GM23338 (cell line): ENCODE results near the gene RAD51B. TPM values are rescaled to one million over a fixed set of nuclear protein-coding genes. Genes with fewer than 3 reads are reported as not detected.

ENCODE experiments used
- ATAC-seq: fragments of 200-7000 bp; cut with Tn5 transposase; 3 replicates; pipeline ENCODE4 v1.9.1; 2020
- DNase-seq: peaks from one replicate; pipeline ENCODE4 v3.0.0-alpha.2; 2015; ENCODE audit warnings: low spot score
- H2AFZ ChIP-seq: fragments of 200-600 bp; sonication (generic); 2 replicates; pipeline ENCODE4 v1.8.0; 2016; ENCODE audit warnings: antibody characterized with exemption, mild to moderate bottlenecking, moderate library complexity
- H3F3A ChIP-seq: fragments of 200-600 bp; sonication (generic); replicated peaks from 2 replicates; pipeline ENCODE4 v1.8.0; 2017; ENCODE audit warnings: antibody characterized with exemption, mixed run types, low read depth
- H3K27ac ChIP-seq: fragments of 200-600 bp; sonication (generic); 2 replicates; pipeline ENCODE4 v1.6.1; 2016; ENCODE audit warnings: low read depth
- H3K27me3 ChIP-seq: fragments of 200-600 bp; sonication (generic); 2 replicates; pipeline ENCODE4 v1.8.0; 2016; ENCODE audit warnings: mild to moderate bottlenecking, mixed run types, moderate library complexity; ENCODE audit not compliant: insufficient read depth
- H3K36me3 ChIP-seq: fragments of 200-600 bp; sonication (generic); 2 replicates; pipeline ENCODE4 v1.8.0; 2016; ENCODE audit warnings: mild to moderate bottlenecking; ENCODE audit not compliant: insufficient read depth
- H3K4me1 ChIP-seq: fragments of 200-600 bp; sonication (generic); 2 replicates; pipeline ENCODE4 v1.8.0; 2016; ENCODE audit warnings: mild to moderate bottlenecking, moderate library complexity; ENCODE audit not compliant: insufficient read depth
- H3K4me2 ChIP-seq: fragments of 200-600 bp; sonication (generic); 2 replicates; pipeline ENCODE4 v1.7.1; 2017; ENCODE audit warnings: mixed run types
- H3K4me3 ChIP-seq: fragments of 200-600 bp; sonication (generic); 2 replicates; pipeline ENCODE4 v1.6.1; 2016; ENCODE audit warnings: mixed run types
- H3K79me2 ChIP-seq: fragments of 200-600 bp; sonication (generic); replicated peaks from 2 replicates; pipeline ENCODE4 v1.8.0; 2017; ENCODE audit warnings: mild to moderate bottlenecking; ENCODE audit not compliant: insufficient read depth
- H3K9me2 ChIP-seq: fragments of 200-600 bp; sonication (generic); 2 replicates; pipeline ENCODE4 v1.8.0; 2017; ENCODE audit not compliant: insufficient read depth
- H4K20me1 ChIP-seq: fragments of 200-600 bp; sonication (generic); replicated peaks from 2 replicates; pipeline ENCODE4 v1.8.0; 2017; ENCODE audit warnings: mild to moderate bottlenecking; ENCODE audit not compliant: insufficient read depth
- H3K27ac Mint-ChIP-seq: 2 replicates; pipeline ENCODE4 v1.8.0; 2020; ENCODE audit warnings: inconsistent platforms, mild to moderate bottlenecking, moderate library complexity, mixed read lengths
- H3K27me3 Mint-ChIP-seq: 3 replicates; pipeline ENCODE4 v1.8.0; 2022; ENCODE audit warnings: low read depth, mild to moderate bottlenecking, moderate library complexity, mixed read lengths, inconsistent platforms; ENCODE audit not compliant: insufficient read depth, poor library complexity
- H3K36me3 Mint-ChIP-seq: 3 replicates; pipeline ENCODE4 v1.8.0; 2021; ENCODE audit warnings: low read depth, mild to moderate bottlenecking, inconsistent platforms, moderate library complexity, mixed read lengths
- H3K4me1 Mint-ChIP-seq: 3 replicates; pipeline ENCODE4 v1.8.0; 2020; ENCODE audit warnings: mild to moderate bottlenecking, inconsistent platforms, mixed read lengths
- H3K4me3 Mint-ChIP-seq: 3 replicates; pipeline ENCODE4 v1.8.0; 2021; ENCODE audit warnings: moderate library complexity, mild to moderate bottlenecking, inconsistent platforms, mixed read lengths
- H3K9me3 Mint-ChIP-seq: 3 replicates; pipeline ENCODE4 v1.8.0; 2020; ENCODE audit warnings: moderate library complexity, mild to moderate bottlenecking, inconsistent platforms, mixed read lengths
- CREB1 ChIP-seq: fragments of 250-450 bp; sonication (Bioruptor Pico); IDR thresholded peaks from 2 replicates; pipeline ENCODE4 v1.5.0; 2020; ENCODE audit warnings: low read depth, mild to moderate bottlenecking, moderate library complexity
- CTCF ChIP-seq, 2 experiments: fragments of 200-600 bp in 1 of 2; sonication (generic) in 1 of 2; conservative IDR thresholded peaks; 2 replicates each; pipeline versions ENCODE4 v1.5.1 to v1.6.1; 2016 to 2017; ENCODE audit warnings: antibody characterized with exemption in 2 of 2, low read depth in 2 of 2, mild to moderate bottlenecking in 2 of 2, moderate library complexity in 1 of 2
- EZH2phosphoT487 ChIP-seq: fragments of 200-600 bp; sonication (generic); IDR thresholded peaks from one replicate; pipeline ENCODE4 v1.8.1; 2018; ENCODE audit warnings: antibody characterized with exemption; ENCODE audit not compliant: unreplicated experiment
- JUNB ChIP-seq: IDR thresholded peaks from one replicate; pipeline ENCODE4 v1.6.1; 2016; ENCODE audit warnings: antibody characterized with exemption; ENCODE audit not compliant: unreplicated experiment
- POLR2AphosphoS5 ChIP-seq: IDR thresholded peaks from 2 replicates; pipeline ENCODE4 v1.6.1; 2016; ENCODE audit warnings: antibody characterized with exemption, low read depth
- ZNF331 ChIP-seq: fragments of 250-450 bp; sonication (Bioruptor Pico); IDR thresholded peaks from 2 replicates; pipeline ENCODE4 v1.5.0; 2020; ENCODE audit warnings: low read depth, mild to moderate bottlenecking, moderate library complexity
- polyA plus RNA-seq: library from polyadenylated mRNA; unstranded; fragments of >200 nt; fragmentation: Nextera tagmentation; extraction: Ambion mirVana; gene quantifications from 2 replicates; pipeline ENCODE4 v1.2.1, GENCODE V29; 2016
- total RNA-seq: library from RNA; depleted of rRNA; stranded (reverse); fragments of >200 nt; shearing (Covaris generic); gene quantifications from 2 replicates; pipeline ENCODE4 v1.2.3, GENCODE V29; 2014
- TF ChIP-seq, protein P1 (sequence below): IDR thresholded peaks from 2 replicates; pipeline ENCODE4 v1.6.1; 2016; ENCODE audit warnings: antibody characterized with exemption

Gene RAD51B
- total and polyA plus RNA-seq, 2 experiments from 2014 or later: 15.7 to 29.1 TPM

DNA sequence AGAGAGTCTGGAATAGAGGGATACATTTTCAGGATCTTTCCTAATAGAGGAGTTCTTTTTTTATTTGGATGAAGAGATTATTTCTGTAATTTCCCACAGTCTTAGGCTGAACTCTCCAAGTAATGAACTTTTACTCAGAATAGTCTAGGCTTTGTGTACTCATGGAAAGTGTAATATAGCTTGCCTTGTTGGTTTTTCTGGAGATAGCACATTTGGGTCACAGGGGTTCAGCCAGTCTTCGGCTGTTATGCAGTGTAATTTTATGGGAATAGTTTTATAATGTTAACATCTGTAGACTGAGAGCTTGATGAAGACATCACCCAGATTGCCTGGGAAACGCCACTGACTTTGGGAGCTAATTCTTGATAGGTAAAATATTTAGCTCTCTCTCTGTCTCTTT, 450.8 kb downstream of the RAD51B start:
- ATAC-seq: no peak

GRCh38 chr14:68271913-68272391, 452.4 kb downstream of the RAD51B start:
- ATAC-seq: no peak

More for the DNA sequence above, 450.8 kb downstream of the RAD51B start:
- Mint-ChIP-seq H3K27me3 (no peaks in the 10 kb centered on the region), H3K4me1 (peaks cover 12% of the 10 kb centered on the region), H3K4me3 (no peak overlapping the region), H3K9me3 (no peaks in the 10 kb centered on the region), H3K36me3 (no peaks in the 10 kb centered on the region), H3K27ac (no peak overlapping the region)
- no peak overlapping the region for H3K27ac ChIP-seq
- no peaks in the 10 kb centered on the region for H3F3A ChIP-seq
- no peak overlapping the region for H3K4me2 ChIP-seq
- no peaks in the 10 kb centered on the region for H3K27me3 ChIP-seq
- H4K20me1 ChIP-seq: no peaks in the 10 kb centered on the region
- DNase-seq: no peak
- H2AFZ ChIP-seq: no peak overlapping the region
- peaks cover 6% of the 10 kb centered on the region; the same call in 1 of the 2 replicates for H3K9me2 ChIP-seq
- no peaks in the 10 kb centered on the region for H3K36me3 ChIP-seq
- peaks cover 7% of the 10 kb centered on the region for H3K4me1 ChIP-seq
- no peaks in the 10 kb centered on the region for H3K79me2 ChIP-seq
- TF ChIP-seq EZH2phosphoT487: no peak
- TF ChIP-seq, protein P1, sequence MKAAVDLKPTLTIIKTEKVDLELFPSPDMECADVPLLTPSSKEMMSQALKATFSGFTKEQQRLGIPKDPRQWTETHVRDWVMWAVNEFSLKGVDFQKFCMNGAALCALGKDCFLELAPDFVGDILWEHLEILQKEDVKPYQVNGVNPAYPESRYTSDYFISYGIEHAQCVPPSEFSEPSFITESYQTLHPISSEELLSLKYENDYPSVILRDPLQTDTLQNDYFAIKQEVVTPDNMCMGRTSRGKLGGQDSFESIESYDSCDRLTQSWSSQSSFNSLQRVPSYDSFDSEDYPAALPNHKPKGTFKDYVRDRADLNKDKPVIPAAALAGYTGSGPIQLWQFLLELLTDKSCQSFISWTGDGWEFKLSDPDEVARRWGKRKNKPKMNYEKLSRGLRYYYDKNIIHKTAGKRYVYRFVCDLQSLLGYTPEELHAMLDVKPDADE: no peak
- TF ChIP-seq CREB1 (CRISPR knock-in tag): no peak
- TF ChIP-seq JUNB: no peak
- TF ChIP-seq ZNF331 (CRISPR knock-in tag): no peak
- H3K4me3 ChIP-seq: no peak overlapping the region

More at GRCh38 chr14:68271913-68272391, 452.4 kb downstream of the RAD51B start:
- no peak overlapping the region for H3K4me3 Mint-ChIP-seq
- no peak overlapping the region for H3K4me3 ChIP-seq
- peaks cover 12% of the 10 kb centered on the region for H3K4me1 Mint-ChIP-seq
- H3F3A ChIP-seq: no peaks in the 10 kb centered on the region
- H3K36me3 ChIP-seq: no peaks in the 10 kb centered on the region
- H3K9me2 ChIP-seq: 0 out of 2 replicates have a peak, but pooled peaks cover 3% of the 10 kb centered on the region
- no peak overlapping the region for H3K27ac Mint-ChIP-seq
- no peaks in the 10 kb centered on the region for H3K79me2 ChIP-seq
- DNase-seq: no peak
- no peaks in the 10 kb centered on the region for H3K9me3 Mint-ChIP-seq
- no peaks in the 10 kb centered on the region for H3K36me3 Mint-ChIP-seq
- TF ChIP-seq, protein P1: no peak
- TF ChIP-seq CTCF (conservative IDR thresholded peaks at IDR 0.05; ENCODE audit: low read depth in 2 of 2): no peak
- TF ChIP-seq EZH2phosphoT487: no peak
- no peak for TF ChIP-seq POLR2AphosphoS5
- no peak overlapping the region for H2AFZ ChIP-seq
- peaks cover 7% of the 10 kb centered on the region for H3K4me1 ChIP-seq
- no peak overlapping the region for H3K4me2 ChIP-seq
- H3K27me3 Mint-ChIP-seq: no peaks in the 10 kb centered on the region
- H4K20me1 ChIP-seq: no peaks in the 10 kb centered on the region
- H3K27ac ChIP-seq: no peak overlapping the region
- H3K27me3 ChIP-seq: no peaks in the 10 kb centered on the region
